Testis (tissue), 2 donors: ENCODE results near the gene IBTK.

Experiments used
- CTCF ChIP-seq, 3 experiments: fragments of 450-650 bp in 2 of 3; fragments of 200-600 bp in 1 of 3; sonication (generic) in 1 of 3; IDR thresholded peaks; one replicate each; pipeline ENCODE4 v1.5.1; 2016 to 2019; ENCODE audit warnings: antibody characterized with exemption in 3 of 3, mild to moderate bottlenecking in 2 of 3, moderate library complexity in 1 of 3
- POLR2A ChIP-seq: fragments of 450-650 bp; IDR thresholded peaks from one replicate; pipeline ENCODE4 v1.6.1; 2017; ENCODE audit warnings: antibody characterized with exemption, mild to moderate bottlenecking, moderate library complexity

DNA sequence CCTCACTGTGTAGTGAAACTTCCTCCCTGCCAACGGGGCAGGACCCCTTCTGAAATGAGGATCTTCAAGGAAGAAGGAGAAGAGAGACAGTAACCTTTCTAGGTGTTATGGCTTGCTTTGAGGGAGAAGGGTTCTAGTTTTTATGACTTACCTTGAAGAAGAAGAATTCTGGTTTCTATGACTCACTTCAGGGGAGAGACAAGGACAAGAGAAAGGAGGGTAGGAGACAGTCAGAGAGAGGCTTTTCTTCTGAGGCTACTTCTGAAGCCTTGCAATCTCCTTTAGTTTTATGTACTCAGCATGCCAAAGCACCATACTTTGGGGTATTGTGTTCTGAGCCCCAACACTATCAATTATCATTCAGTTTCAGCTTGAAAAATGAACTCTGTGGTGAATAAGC, 25.8 kb upstream of the IBTK start:
- TF ChIP-seq POLR2A (no peak), CTCF (IDR thresholded peaks at IDR 0.05) (no peak)
